Subcutaneous abdominal adipose tissue (tissue), 5 donors: Measurements from ENCODE around the gene PPHLN1.

Source experiments
- H3K27ac ChIP-seq: one replicate; pipeline ENCODE4 v1.7.0; 2013; ENCODE audit warnings: low read depth, mild to moderate bottlenecking, inconsistent platforms, low read length, moderate library complexity
- H3K27me3 ChIP-seq, 5 donors: one replicate each; pipeline ENCODE4 v1.7.0; 2013; ENCODE audit warnings: low read length in 5 of 5, inconsistent platforms in 1 of 5; ENCODE audit not compliant: control insufficient read depth in 5 of 5, insufficient read depth in 4 of 5
- H3K36me3 ChIP-seq, 5 donors: one replicate each; pipeline ENCODE4 v1.7.0; 2013; ENCODE audit warnings: low read length in 5 of 5; ENCODE audit not compliant: control insufficient read depth in 5 of 5, insufficient read depth in 5 of 5
- H3K4me1 ChIP-seq, 5 donors: one replicate each; pipeline ENCODE4 v1.7.0; 2013; ENCODE audit warnings: low read length in 5 of 5, mild to moderate bottlenecking in 3 of 5, moderate library complexity in 1 of 5; ENCODE audit not compliant: control insufficient read depth in 5 of 5, insufficient read depth in 5 of 5
- H3K4me3 ChIP-seq, 5 donors: one replicate each; pipeline ENCODE4 v1.7.0; 2013; ENCODE audit warnings: low read length in 5 of 5, low read depth in 1 of 5
- H3K9ac ChIP-seq, 5 donors: one replicate each; pipeline ENCODE4 v1.7.0; 2013; ENCODE audit warnings: low read length in 5 of 5, mild to moderate bottlenecking in 4 of 5, moderate library complexity in 3 of 5
- H3K9me3 ChIP-seq, 5 donors: one replicate each; pipeline ENCODE4 v1.7.0; 2013; ENCODE audit warnings: low read length in 5 of 5; ENCODE audit not compliant: control insufficient read depth in 5 of 5
- donor health status: healthy.
- donor health status: healthy.
- donor health status: healthy.
- donor health status: healthy.
- donor health status: healthy.

Gene PPHLN1

GRCh38 chr12:42472376-42472775 is 146.4 kb downstream of the PPHLN1 start:
- Histone ChIP-seq H3K27ac (no peak overlapping the region), H3K9me3 (no peaks in the 10 kb centered on the region), H3K4me3 (no peak overlapping the region), H3K36me3 (peaks cover 5 to 19% (median 15%) of the 10 kb centered on the region in 5 donors), H3K27me3 (no peaks in the 10 kb centered on the region), H3K9ac (no peak overlapping the region), H3K4me1 (peaks cover 0 to 5% (median 0%) of the 10 kb centered on the region in 5 donors)

GRCh38 chr12:42473130-42473529 is 147.2 kb downstream of the PPHLN1 start:
- no peak overlapping the region for H3K4me3 ChIP-seq
- H3K27me3 ChIP-seq, result no peaks in the 10 kb centered on the region
- no peak overlapping the region for H3K27ac ChIP-seq
- peaks cover 5 to 19% (median 15%) of the 10 kb centered on the region in 5 donors for H3K36me3 ChIP-seq
- H3K9ac ChIP-seq, result no peak overlapping the region
- H3K9me3 ChIP-seq, result no peaks in the 10 kb centered on the region
- H3K4me1 ChIP-seq, result peaks cover 0 to 5% (median 0%) of the 10 kb centered on the region in 5 donors

- H3K9ac ChIP-seq, result no peak overlapping the region
- H3K27me3 ChIP-seq, result no peaks in the 10 kb centered on the region
- H3K4me3 ChIP-seq, result no peak overlapping the region
- peaks cover 3 to 16% (median 13%) of the 10 kb centered on the region in 5 donors for H3K36me3 ChIP-seq
- H3K9me3 ChIP-seq, result no peaks in the 10 kb centered on the region
- no peak overlapping the region for H3K27ac ChIP-seq
- peaks cover 0 to 5% (median 0%) of the 10 kb centered on the region in 5 donors for H3K4me1 ChIP-seq
Measured at GRCh38 chr12:42473561-42473960, 147.6 kb downstream of the PPHLN1 start.

GRCh38 chr12:42474391-42474790 is 148.4 kb downstream of the PPHLN1 start:
- Histone ChIP-seq H3K27ac (no peak overlapping the region), H3K9me3 (no peaks in the 10 kb centered on the region), H3K27me3 (no peaks in the 10 kb centered on the region), H3K4me3 (no peak overlapping the region), H3K4me1 (peaks cover 0 to 5% (median 0%) of the 10 kb centered on the region in 5 donors), H3K9ac (no peak overlapping the region), H3K36me3 (peaks cover 0 to 8% (median 5%) of the 10 kb centered on the region in 5 donors)

- Histone ChIP-seq H3K9ac (no peak overlapping the region), H3K4me1 (peaks cover 0 to 5% (median 0%) of the 10 kb centered on the region in 5 donors), H3K4me3 (no peak overlapping the region), H3K36me3 (peaks cover 0 to 3% (median 1%) of the 10 kb centered on the region in 5 donors), H3K27me3 (no peaks in the 10 kb centered on the region), H3K27ac (no peak overlapping the region), H3K9me3 (no peaks in the 10 kb centered on the region)
Measured at GRCh38 chr12:42475106-42475505, 149.1 kb downstream of the PPHLN1 start.

GRCh38 chr12:42477941-42478340 is 152.0 kb downstream of the PPHLN1 start:
- Histone ChIP-seq H3K9ac (no peak overlapping the region), H3K9me3 (no peaks in the 10 kb centered on the region), H3K4me3 (no peak overlapping the region), H3K36me3 (no peaks in the 10 kb centered on the region), H3K4me1 (peaks cover 2 to 21% (median 16%) of the 10 kb centered on the region in 5 donors), H3K27me3 (peaks cover 0 to 3% (median 0%) of the 10 kb centered on the region in 5 donors), H3K27ac (no peak overlapping the region)

GRCh38 chr12:42481368-42481767 is 155.4 kb downstream of the PPHLN1 start:
- H3K4me3 ChIP-seq, result no peak overlapping the region
- peaks cover 0 to 3% (median 0%) of the 10 kb centered on the region in 5 donors for H3K27me3 ChIP-seq
- H3K27ac ChIP-seq, result peak overlapping the region; percentile 67
- no peaks in the 10 kb centered on the region for H3K36me3 ChIP-seq
- peak overlapping the region in 1 of 5 donors; percentile 8 for H3K9ac ChIP-seq
- H3K4me1 ChIP-seq, result peaks cover 0 to 35% (median 23%) of the 10 kb centered on the region in 5 donors
- H3K9me3 ChIP-seq, result no peaks in the 10 kb centered on the region

- Histone ChIP-seq H3K27ac (peak overlapping the region; percentile 67), H3K27me3 (peaks cover 0 to 3% (median 0%) of the 10 kb centered on the region in 5 donors), H3K4me1 (peaks cover 0 to 35% (median 23%) of the 10 kb centered on the region in 5 donors), H3K4me3 (peak overlapping the region; percentile 67 to 97 (median 81)), H3K9ac (peak overlapping the region in 4 of 5 donors; percentile 48 to 77 (median 68)), H3K9me3 (no peaks in the 10 kb centered on the region), H3K36me3 (no peaks in the 10 kb centered on the region)
Measured at GRCh38 chr12:42482041-42482747, 156.2 kb downstream of the PPHLN1 start.

- H3K27ac ChIP-seq, result peak overlapping the region; percentile 67
- peaks cover 0 to 3% (median 0%) of the 10 kb centered on the region in 5 donors for H3K27me3 ChIP-seq
- no peaks in the 10 kb centered on the region for H3K36me3 ChIP-seq
- no peaks in the 10 kb centered on the region for H3K9me3 ChIP-seq
- peaks cover 0 to 35% (median 23%) of the 10 kb centered on the region in 5 donors for H3K4me1 ChIP-seq
- peak overlapping the region; percentile 48 to 77 (median 70) for H3K9ac ChIP-seq
- peak overlapping the region; percentile 67 to 97 (median 81) for H3K4me3 ChIP-seq
Measured at GRCh38 chr12:42482748-42483520, 157.0 kb downstream of the PPHLN1 start.

GRCh38 chr12:42483521-42483790 is 157.5 kb downstream of the PPHLN1 start:
- Histone ChIP-seq H3K27me3 (peaks cover 0 to 3% (median 0%) of the 10 kb centered on the region in 5 donors), H3K36me3 (no peaks in the 10 kb centered on the region), H3K27ac (peak overlapping the region; percentile 60), H3K9me3 (no peaks in the 10 kb centered on the region), H3K4me3 (peak overlapping the region in 4 of 5 donors; percentile 80 to 97 (median 86)), H3K4me1 (peaks cover 0 to 35% (median 23%) of the 10 kb centered on the region in 5 donors), H3K9ac (peak overlapping the region in 4 of 5 donors; percentile 35 to 77 (median 68))
